IgD-negative memory B cell (primary cell): ENCODE results near the gene PPP5C. TPM values are rescaled to one million over a fixed set of nuclear protein-coding genes. Genes with fewer than 3 reads are reported as not detected.
"Not testable (repeated sequence)": the region's sequence is repeated elsewhere in the genome, so short reads cannot be mapped to it uniquely, and the experiment has no call there.

Source experiments
- H3K27ac Mint-ChIP-seq, 3 donors: one replicate each; pipeline ENCODE4 v1.8.0; 2020 to 2022; ENCODE audit warnings: mild to moderate bottlenecking in 3 of 3, mixed read lengths in 3 of 3, moderate library complexity in 1 of 3
- H3K27me3 Mint-ChIP-seq: one replicate; pipeline ENCODE4 v1.8.0; 2021; ENCODE audit warnings: mixed read lengths
- H3K36me3 Mint-ChIP-seq: one replicate; pipeline ENCODE4 v1.8.0; 2020; ENCODE audit warnings: mild to moderate bottlenecking, mixed read lengths
- H3K4me1 Mint-ChIP-seq, 3 donors: one replicate each; pipeline ENCODE4 v1.8.0; 2020 to 2022; ENCODE audit warnings: mixed read lengths in 3 of 3, mild to moderate bottlenecking in 1 of 3
- H3K4me3 Mint-ChIP-seq, 4 donors: one replicate each; pipeline ENCODE4 v1.8.0; 2020 to 2022; ENCODE audit warnings: mild to moderate bottlenecking in 4 of 4, mixed read lengths in 4 of 4, moderate library complexity in 3 of 4
- H3K9me3 Mint-ChIP-seq, 3 donors: one replicate each; pipeline ENCODE4 v1.8.0; 2020 to 2021; ENCODE audit warnings: mixed read lengths in 3 of 3, mild to moderate bottlenecking in 1 of 3
- polyA plus RNA-seq: library from polyadenylated mRNA; unstranded; fragments of 300-500 nt; fragmentation: Illumina TruSeq; gene quantifications from one replicate; pipeline ENCODE4 v1.2.3, GENCODE V29; 2021

PPP5C gene
- polyA plus RNA-seq, 1 donor from 2014 or later: 32.9 TPM

DNA sequence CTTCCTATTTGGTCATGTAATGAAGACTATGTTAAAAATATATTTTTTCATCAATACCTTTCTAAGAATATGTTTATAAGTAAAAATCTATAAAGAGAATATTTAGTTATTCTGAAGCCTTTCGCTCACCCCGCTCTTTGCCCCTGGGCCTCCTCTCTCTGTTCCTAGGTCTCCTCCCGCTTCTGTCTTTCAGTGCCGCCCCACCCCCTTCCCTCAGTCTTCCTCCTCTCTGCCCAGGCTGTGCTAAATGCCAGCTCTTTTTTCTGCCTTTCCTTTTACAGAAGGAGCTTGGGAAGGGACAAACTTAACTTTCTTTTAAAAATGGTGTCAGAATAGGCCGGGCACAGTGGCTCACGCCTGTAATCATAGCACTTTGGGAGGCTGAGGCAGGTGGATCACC lies 27.3 kb upstream of the PPP5C start:
- no peak overlapping the region for H3K27ac Mint-ChIP-seq
- no peak overlapping the region for H3K4me3 Mint-ChIP-seq
- H3K9me3 Mint-ChIP-seq: peaks cover 0 to 3% (median 2%) of the 10 kb centered on the region in 3 donors
- H3K27me3 Mint-ChIP-seq: no peaks in the 10 kb centered on the region
- H3K4me1 Mint-ChIP-seq: peaks cover 0 to 4% (median 0%) of the 10 kb centered on the region in 3 donors
- H3K36me3 Mint-ChIP-seq: peaks cover 2% of the 10 kb centered on the region

DNA sequence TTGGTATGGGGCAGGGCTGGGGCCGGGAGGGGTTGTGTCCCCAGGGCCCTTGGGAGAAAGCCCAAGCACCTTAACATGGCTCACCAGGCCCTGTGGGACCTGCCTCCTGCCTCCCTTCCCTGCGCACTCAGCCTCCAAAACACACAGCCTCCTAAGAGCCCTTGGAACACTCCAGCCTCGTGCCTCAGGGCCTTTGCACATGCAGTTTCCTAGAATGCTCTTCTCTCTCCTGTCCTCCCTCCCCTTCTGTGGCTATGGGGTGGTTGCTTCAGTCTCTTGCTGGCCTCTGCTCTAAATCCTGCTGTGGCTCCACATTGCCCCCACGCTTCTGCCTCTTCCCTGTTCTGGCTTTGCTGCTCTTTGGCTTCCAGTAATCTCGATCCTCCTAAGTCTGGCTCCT lies 26.3 kb upstream of the PPP5C start:
- Mint-ChIP-seq H3K4me1 (peaks cover 0 to 4% (median 0%) of the 10 kb centered on the region in 3 donors), H3K27ac (peak overlapping the region in 1 of 3 donors; percentile 8), H3K9me3 (peaks cover under 1 to 6% (median 5%) of the 10 kb centered on the region in 3 donors), H3K27me3 (peaks cover 3% of the 10 kb centered on the region), H3K4me3 (no peak overlapping the region), H3K36me3 (peaks cover 2% of the 10 kb centered on the region)

DNA sequence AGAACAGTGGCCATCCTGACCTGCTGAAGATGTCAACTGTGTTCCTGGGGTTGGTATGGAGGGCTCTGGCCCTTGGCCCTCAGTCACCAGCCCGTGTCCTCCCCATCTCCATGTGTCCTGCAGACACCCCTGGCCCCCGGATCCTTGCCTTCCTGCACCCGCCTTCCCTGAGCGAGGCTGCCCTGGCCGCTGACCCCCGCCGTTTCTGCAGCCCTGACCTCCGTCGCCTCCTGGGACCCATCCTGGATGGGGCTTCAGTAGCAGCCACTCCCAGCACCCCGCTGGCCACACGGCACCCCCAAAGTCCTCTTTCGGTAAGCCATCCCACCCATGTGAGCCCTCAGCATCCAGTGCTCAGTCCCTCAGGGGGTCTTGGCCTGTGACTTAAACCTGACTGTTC lies 25.2 kb upstream of the PPP5C start:
- Mint-ChIP-seq H3K27me3 (peaks cover 3% of the 10 kb centered on the region), H3K27ac (peak overlapping the region in 1 of 3 donors; percentile 80), H3K4me3 (no peak overlapping the region), H3K9me3 (peaks cover 3 to 6% (median 3%) of the 10 kb centered on the region in 3 donors), H3K36me3 (peaks cover 4% of the 10 kb centered on the region), H3K4me1 (peaks cover 0 to 4% (median 0%) of the 10 kb centered on the region in 3 donors)

DNA sequence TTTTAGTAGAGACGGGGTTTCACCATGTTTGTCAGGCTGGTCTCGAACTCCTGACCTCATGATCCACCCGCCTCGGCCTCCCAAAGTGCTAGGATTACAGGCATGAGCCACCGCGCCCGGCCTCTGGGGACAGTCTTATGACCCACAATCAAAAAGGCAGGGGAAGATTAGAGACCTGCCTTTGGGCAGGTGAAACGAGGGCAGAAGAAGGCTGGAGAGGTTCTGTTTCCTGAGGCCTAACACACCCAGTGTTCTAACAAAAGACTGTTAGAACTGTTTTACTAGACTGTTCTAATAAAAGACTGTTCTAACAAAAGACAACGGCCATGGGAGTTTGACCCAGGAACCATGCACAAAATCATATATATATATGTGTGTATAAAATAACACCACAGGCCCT lies 23.7 kb upstream of the PPP5C start:
- Mint-ChIP-seq H3K4me3 (peak overlapping the region in 1 of 4 donors; percentile 45), H3K9me3 (peaks cover 7 to 11% (median 10%) of the 10 kb centered on the region in 3 donors)
- H3K36me3 Mint-ChIP-seq, H3K27ac Mint-ChIP-seq, H3K27me3 Mint-ChIP-seq, H3K4me1 Mint-ChIP-seq: not testable (repeated sequence)

DNA sequence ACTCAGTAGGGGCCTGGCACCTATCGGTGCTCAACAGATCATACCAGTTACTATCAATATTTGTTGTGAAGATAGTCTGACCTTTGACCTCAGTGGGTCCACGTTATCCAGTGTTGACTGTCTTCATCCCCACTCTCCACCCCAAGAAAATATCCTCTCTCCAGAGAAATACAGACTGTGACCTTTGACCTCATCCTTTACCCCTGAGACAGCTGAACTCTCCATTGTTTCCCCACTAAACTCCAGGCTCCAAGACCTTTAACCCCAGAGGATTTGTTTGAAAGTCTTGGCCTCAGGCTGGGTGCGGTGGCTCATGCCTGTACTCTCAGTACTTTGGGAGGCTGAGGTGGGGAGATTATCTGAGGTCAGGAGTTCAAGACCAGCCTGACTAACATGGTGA lies 22.6 kb upstream of the PPP5C start:
- Mint-ChIP-seq H3K27me3 (peaks cover 3% of the 10 kb centered on the region), H3K9me3 (peaks cover 7 to 15% (median 12%) of the 10 kb centered on the region in 3 donors), H3K27ac (no peak overlapping the region), H3K36me3 (peaks cover 4% of the 10 kb centered on the region), H3K4me1 (no peaks in the 10 kb centered on the region), H3K4me3 (no peak overlapping the region)

DNA sequence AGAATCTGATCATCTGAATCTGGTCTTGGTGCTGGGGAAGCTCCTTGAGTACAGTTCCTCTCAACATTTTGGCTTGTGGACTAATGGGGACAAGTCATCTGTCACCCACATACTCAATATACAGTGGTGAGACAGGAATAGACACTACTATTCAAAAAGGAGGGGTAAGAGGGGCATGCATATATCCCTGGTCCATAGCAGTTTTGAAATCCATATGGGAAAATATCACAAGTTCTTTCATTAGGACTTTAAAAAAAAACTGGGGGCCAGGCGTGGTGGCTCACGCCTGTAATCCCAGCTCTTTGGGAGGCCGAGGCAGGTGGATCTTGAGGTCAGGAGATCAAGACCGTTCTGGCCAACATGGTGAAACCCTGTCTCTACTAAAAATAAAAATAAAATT lies 20.3 kb upstream of the PPP5C start:
- H3K36me3 Mint-ChIP-seq: peaks cover 6% of the 10 kb centered on the region
- H3K4me1 Mint-ChIP-seq: no peaks in the 10 kb centered on the region
- no peak overlapping the region for H3K4me3 Mint-ChIP-seq
- H3K9me3 Mint-ChIP-seq: peaks cover 7 to 15% (median 15%) of the 10 kb centered on the region in 3 donors
- H3K27me3 Mint-ChIP-seq: peaks cover 7% of the 10 kb centered on the region
- H3K27ac Mint-ChIP-seq: no peak overlapping the region

DNA sequence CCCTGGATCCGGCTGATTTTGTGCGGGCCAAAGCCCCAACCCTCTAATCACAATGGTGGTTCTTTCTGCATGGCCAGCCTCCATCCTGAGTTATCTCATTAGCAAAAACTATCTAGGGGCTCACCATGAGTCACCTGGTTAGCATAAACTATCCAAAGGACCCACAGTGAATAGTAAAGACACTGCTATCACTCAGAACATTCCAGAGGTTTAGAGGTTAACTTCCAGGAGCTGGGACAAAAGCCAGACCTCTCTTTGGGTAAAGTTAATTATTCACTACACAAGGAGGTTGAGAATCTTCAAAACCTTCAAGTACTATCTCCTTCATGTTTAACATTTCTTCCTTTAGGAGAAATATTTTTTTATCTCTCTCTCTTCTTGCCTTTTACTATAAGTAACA lies 18.8 kb upstream of the PPP5C start:
- peaks cover 6% of the 10 kb centered on the region for H3K36me3 Mint-ChIP-seq
- H3K9me3 Mint-ChIP-seq: peaks cover 7 to 15% (median 15%) of the 10 kb centered on the region in 3 donors
- H3K4me1 Mint-ChIP-seq: no peaks in the 10 kb centered on the region
- peaks cover 7% of the 10 kb centered on the region for H3K27me3 Mint-ChIP-seq
- no peak overlapping the region for H3K4me3 Mint-ChIP-seq
- no peak overlapping the region for H3K27ac Mint-ChIP-seq

DNA sequence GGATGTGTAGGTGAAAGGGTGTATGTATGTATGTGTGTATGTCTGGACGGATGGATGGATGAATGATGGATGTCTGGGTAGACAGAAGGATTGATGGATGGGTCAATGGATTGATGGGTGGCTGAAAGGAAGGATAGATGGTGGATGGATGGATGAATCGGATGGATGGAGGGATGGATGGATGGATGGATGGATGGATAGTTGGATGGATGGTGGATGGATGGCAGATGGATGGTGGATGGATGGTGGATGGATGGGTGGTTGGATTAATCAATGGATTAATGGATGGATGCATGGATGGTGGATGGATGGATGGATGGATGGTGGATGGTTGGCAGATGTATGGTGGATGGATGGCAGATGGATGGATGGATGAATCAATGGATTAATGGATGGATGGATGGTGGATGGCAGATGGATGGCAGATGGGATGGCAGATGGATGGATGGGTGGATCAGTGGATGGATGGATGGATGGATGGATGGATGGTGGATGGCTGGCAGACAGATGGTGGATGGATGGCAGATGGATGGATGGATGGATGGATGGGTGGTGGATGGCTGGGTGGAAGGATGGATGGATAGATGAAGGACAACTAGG lies 16.5 kb upstream of the PPP5C start:
- no peak overlapping the region for H3K27ac Mint-ChIP-seq
- peaks cover 6% of the 10 kb centered on the region for H3K27me3 Mint-ChIP-seq

DNA sequence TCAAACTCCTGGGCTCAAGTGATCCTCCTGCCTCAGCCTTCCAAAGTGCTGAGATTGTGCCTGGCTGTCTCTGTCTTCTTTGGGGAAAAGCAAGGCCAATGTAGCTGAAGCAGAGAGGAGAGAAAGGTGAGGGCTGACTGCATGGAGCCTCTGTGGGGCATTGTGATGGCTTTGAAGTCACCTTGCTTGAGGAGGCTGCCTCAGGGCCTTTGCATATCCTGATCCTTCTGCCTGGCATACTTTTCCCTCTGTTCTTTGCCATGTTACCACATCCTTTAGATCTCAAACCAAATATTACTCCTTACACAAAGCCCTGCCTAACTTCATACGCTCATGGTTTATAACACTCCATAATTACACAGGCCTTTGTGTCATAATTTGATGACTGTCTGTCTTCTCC lies 9.4 kb upstream of the PPP5C start:
- Mint-ChIP-seq H3K36me3 (peaks cover 6% of the 10 kb centered on the region), H3K9me3 (no peaks in the 10 kb centered on the region), H3K4me3 (no peak overlapping the region), H3K27ac (no peak overlapping the region), H3K27me3 (peaks cover 6% of the 10 kb centered on the region), H3K4me1 (peaks cover 0 to 1% (median 0%) of the 10 kb centered on the region in 3 donors)

More for the DNA sequence above, 16.5 kb upstream of the PPP5C start:
- Mint-ChIP-seq H3K4me3 (peak overlapping the region in 1 of 4 donors; percentile 23), H3K4me1 (no peaks in the 10 kb centered on the region), H3K36me3 (peaks cover 5% of the 10 kb centered on the region), H3K9me3 (peaks cover 7 to 14% (median 11%) of the 10 kb centered on the region in 3 donors)

DNA sequence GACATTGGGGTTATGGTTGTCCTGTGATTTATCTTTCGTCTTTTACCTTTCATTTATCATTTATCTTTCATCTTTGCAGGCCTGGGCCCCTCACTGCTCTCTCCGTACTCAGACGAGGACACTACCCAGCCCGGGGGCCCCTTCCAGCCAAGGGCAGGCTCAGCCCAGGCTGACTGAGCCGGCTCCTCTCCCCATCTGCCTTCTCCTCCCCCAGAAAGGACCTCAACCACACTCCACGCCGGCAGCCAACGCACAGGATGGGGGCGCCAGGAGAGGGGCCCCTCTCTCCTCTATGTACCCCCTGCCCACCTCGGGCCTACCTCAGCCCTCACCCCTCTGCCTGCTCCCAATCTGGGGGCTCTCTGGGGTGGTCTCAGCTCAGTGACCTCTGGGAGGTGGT lies 7.4 kb upstream of the PPP5C start:
- Mint-ChIP-seq H3K9me3 (no peaks in the 10 kb centered on the region), H3K4me3 (no peak overlapping the region), H3K4me1 (peaks cover 0 to 1% (median 0%) of the 10 kb centered on the region in 3 donors), H3K27me3 (peaks cover 14% of the 10 kb centered on the region), H3K36me3 (peaks cover 6% of the 10 kb centered on the region), H3K27ac (no peak overlapping the region)

DNA sequence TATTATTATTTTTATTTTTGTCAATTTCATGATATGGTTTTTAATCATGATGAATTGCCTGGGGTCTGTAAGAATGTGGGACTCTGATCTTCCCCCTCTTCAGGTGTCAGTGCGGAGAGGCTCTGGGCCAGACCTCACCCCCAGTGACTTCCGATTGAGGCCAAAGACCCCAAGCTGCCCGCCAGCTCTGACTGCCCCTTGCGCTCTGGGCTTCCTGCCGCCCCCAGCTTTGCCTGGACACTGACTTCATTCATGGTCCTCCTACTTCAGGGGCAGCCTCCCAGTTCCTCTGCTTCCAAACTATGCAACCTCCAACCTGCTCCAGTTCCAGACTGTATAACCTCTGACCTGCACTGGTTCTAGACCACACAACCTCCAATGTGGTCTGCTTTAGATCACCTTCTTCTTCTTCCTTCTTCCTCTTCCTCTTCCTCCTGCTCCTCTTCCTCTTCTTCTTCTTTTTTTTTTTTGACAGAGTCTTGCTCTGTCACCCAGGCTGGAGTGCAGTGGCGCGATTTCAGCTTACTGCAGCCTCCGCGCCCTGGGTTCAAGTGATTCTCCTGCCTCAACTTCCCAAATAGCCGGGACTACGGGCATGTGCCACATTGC lies 6.7 kb upstream of the PPP5C start:
- H3K27ac Mint-ChIP-seq: no peak overlapping the region
- H3K27me3 Mint-ChIP-seq: peaks cover 14% of the 10 kb centered on the region
- peaks cover 6% of the 10 kb centered on the region for H3K36me3 Mint-ChIP-seq
- no peaks in the 10 kb centered on the region for H3K9me3 Mint-ChIP-seq
- H3K4me3 Mint-ChIP-seq: no peak overlapping the region
- peaks cover 0 to 1% (median 0%) of the 10 kb centered on the region in 3 donors for H3K4me1 Mint-ChIP-seq

DNA sequence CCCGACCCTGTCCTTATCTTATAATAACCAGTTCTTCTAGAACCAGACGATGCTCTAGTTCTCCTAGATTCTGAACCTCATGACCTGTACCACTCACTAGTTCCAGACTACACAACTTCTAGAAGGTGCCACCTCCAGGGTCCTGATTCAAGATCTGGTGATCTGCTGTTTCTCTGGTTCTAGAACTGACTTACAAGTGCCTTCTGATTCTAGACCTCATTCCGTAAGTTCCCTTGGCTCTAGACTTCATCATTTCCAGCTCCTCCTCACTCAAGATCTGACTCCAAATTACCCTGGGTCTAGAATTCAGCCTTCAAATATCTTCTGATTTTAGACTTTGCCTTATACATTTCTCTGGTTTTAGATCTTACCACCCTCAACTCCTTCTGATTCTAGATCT lies 5.0 kb upstream of the PPP5C start:
- H3K9me3 Mint-ChIP-seq: no peaks in the 10 kb centered on the region

DNA sequence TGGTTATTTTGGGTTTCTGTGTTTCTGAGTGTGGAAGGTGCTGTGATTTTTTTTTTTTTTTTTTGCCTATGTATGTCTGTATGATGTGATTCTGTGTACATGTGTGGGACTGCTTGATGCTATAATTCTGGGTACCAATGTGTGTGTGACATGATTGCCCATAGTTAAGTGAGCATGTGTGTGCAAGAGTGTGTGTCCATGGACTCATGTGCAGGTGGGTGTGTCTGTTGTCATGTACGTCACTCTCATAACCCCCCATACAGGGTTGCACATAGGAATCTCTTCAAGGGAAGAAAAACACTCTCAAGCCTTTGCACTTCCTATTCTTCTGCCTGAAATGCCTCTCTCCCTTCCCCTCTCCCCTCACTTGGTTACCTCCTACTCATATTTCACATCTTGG lies 2.5 kb upstream of the PPP5C start:
- Mint-ChIP-seq H3K36me3 (peaks cover 7% of the 10 kb centered on the region), H3K9me3 (no peaks in the 10 kb centered on the region), H3K4me1 (peaks cover 23 to 32% (median 25%) of the 10 kb centered on the region in 3 donors), H3K27me3 (peaks cover 12% of the 10 kb centered on the region), H3K27ac (peak overlapping the region in 1 of 3 donors; percentile 83), H3K4me3 (peak overlapping the region in 2 of 4 donors; percentile 16 to 98)

More for the DNA sequence above, 5.0 kb upstream of the PPP5C start:
- H3K27ac Mint-ChIP-seq: no peak overlapping the region
- peak overlapping the region in 1 of 4 donors; percentile 4 for H3K4me3 Mint-ChIP-seq
- H3K36me3 Mint-ChIP-seq: peaks cover 6% of the 10 kb centered on the region
- H3K27me3 Mint-ChIP-seq: peaks cover 14% of the 10 kb centered on the region
- peaks cover 4 to 13% (median 6%) of the 10 kb centered on the region in 3 donors for H3K4me1 Mint-ChIP-seq

DNA sequence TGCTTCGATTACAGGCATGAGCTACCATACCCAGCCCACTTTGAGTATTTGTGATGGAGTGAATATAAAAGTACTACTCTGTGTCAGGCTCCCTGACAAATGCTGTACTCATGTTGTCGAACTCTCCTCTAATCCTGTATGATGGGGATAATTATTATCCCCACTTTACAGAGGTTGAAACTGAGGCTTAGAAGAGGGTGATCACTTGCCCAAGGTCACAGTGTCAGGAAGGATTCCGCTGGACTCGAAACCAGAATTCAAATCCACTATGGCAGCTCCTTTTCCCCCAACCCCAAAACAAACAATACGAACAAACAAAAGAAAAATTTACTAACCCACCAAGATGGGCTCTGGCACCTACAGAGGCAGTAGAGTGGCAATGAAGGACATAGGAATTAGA lies 1.7 kb upstream of the PPP5C start:
- peaks cover 30 to 37% (median 32%) of the 10 kb centered on the region in 3 donors for H3K4me1 Mint-ChIP-seq
- H3K36me3 Mint-ChIP-seq: peaks cover 6% of the 10 kb centered on the region
- H3K9me3 Mint-ChIP-seq: no peaks in the 10 kb centered on the region
- H3K27me3 Mint-ChIP-seq: peaks cover 11% of the 10 kb centered on the region
- peak overlapping the region in 3 of 4 donors; percentile 34 to 98 (median 72) for H3K4me3 Mint-ChIP-seq
- H3K27ac Mint-ChIP-seq: peak overlapping the region in 1 of 3 donors; percentile 83

DNA sequence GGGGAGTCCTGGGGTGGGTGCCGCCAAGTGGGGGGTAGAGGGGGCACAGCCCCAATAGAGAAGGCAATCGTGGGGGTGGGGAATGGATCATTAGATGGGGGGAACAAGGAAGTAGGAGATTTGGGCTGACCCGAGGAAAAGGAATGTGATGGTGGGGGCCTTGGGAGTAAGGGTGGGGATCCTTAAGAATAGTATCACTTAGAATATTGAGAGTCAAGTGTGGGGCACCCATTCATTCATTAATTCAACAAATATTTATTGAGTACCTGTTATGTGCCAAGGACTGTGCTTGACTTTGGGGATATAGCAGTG lies 641 bp downstream of the PPP5C start:
- Mint-ChIP-seq H3K4me3 (peak overlapping the region; percentile 94 to 98 (median 96)), H3K4me1 (peaks cover 44 to 51% (median 48%) of the 10 kb centered on the region in 3 donors), H3K27ac (peak overlapping the region; percentile 79 to 90 (median 83)), H3K27me3 (peaks cover 7% of the 10 kb centered on the region), H3K36me3 (peaks cover 2% of the 10 kb centered on the region), H3K9me3 (no peaks in the 10 kb centered on the region)

DNA sequence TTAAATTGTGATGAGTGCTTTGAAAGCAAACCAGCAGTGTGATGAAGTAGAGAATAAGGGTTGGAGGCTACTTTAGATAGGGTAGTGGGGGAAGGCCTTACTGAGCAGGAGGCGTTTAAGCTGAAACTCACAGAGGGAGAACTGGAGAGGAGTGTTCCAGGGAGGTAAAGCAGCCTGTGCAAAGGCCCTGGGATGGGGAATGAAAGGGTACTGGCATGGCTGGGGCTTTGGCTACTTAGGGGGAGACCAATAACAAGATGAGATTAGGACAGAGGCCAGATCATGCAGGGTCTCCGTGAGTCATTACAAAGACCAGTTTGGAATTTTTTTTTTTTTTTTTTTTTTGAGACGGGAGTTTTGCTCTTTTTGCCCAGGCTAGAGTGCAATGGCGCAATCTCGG lies 1.1 kb downstream of the PPP5C start:
- H3K27ac Mint-ChIP-seq: peak overlapping the region in 2 of 3 donors; percentile 83 to 90
- H3K36me3 Mint-ChIP-seq: peaks cover 2% of the 10 kb centered on the region
- peaks cover 6% of the 10 kb centered on the region for H3K27me3 Mint-ChIP-seq
- H3K9me3 Mint-ChIP-seq: no peaks in the 10 kb centered on the region
- H3K4me1 Mint-ChIP-seq: peaks cover 47 to 51% (median 49%) of the 10 kb centered on the region in 3 donors
- peak overlapping the region; percentile 84 to 98 (median 96) for H3K4me3 Mint-ChIP-seq
